Activated T-cell treated with anti-CD3 and anti-CD28 coated beads for 48 hours (primary cell): ENCODE results near the gene LDB2.

Source experiments
- DNase-seq: peaks from one replicate; pipeline ENCODE4 v3.0.0-alpha.2; 2020; ENCODE audit warnings: low read depth

Gene LDB2

GRCh38 chr4:16757080-16757521 lies 141.3 kb downstream of the LDB2 start:
- no peak for DNase-seq

- DNase-seq = no peak
Observed at GRCh38 chr4:16754104-16754503, 144.3 kb downstream of the LDB2 start.

GRCh38 chr4:16752150-16752549 lies 146.3 kb downstream of the LDB2 start:
- DNase-seq = no peak

- DNase-seq = no peak
Observed at GRCh38 chr4:16750882-16751642, 147.4 kb downstream of the LDB2 start.

- DNase-seq = no peak
Observed at GRCh38 chr4:16750216-16750615, 148.2 kb downstream of the LDB2 start.

- no peak for DNase-seq
Observed at GRCh38 chr4:16745887-16746286, 152.6 kb downstream of the LDB2 start.

- DNase-seq = no peak
Observed at GRCh38 chr4:16745009-16745635, 153.3 kb downstream of the LDB2 start.

- DNase-seq = no peak
Observed at GRCh38 chr4:16741287-16741686, 157.2 kb downstream of the LDB2 start.

- no peak for DNase-seq
Observed at GRCh38 chr4:16739997-16740624, 158.3 kb downstream of the LDB2 start.

- no peak for DNase-seq
Observed at GRCh38 chr4:16738558-16738957, 159.9 kb downstream of the LDB2 start.

GRCh38 chr4:16733509-16733908 lies 164.9 kb downstream of the LDB2 start:
- DNase-seq = no peak

GRCh38 chr4:16732741-16733140 lies 165.7 kb downstream of the LDB2 start:
- DNase-seq = no peak

- no peak for DNase-seq
Observed at GRCh38 chr4:16731776-16732380, 166.6 kb downstream of the LDB2 start.

GRCh38 chr4:16730522-16731205 lies 167.8 kb downstream of the LDB2 start:
- no peak for DNase-seq

- no peak for DNase-seq
Observed at GRCh38 chr4:16729336-16729735, 169.1 kb downstream of the LDB2 start.

- DNase-seq = no peak
Observed at GRCh38 chr4:16728849-16729248, 169.6 kb downstream of the LDB2 start.

GRCh38 chr4:16728111-16728510 lies 170.3 kb downstream of the LDB2 start:
- no peak for DNase-seq

GRCh38 chr4:16727218-16727617 lies 171.2 kb downstream of the LDB2 start:
- DNase-seq = no peak

- DNase-seq = no peak
Observed at GRCh38 chr4:16726368-16727050, 171.9 kb downstream of the LDB2 start.

GRCh38 chr4:16725252-16725651 lies 173.2 kb downstream of the LDB2 start:
- DNase-seq = no peak

GRCh38 chr4:16722416-16722815 lies 176.0 kb downstream of the LDB2 start:
- DNase-seq = no peak
